ENCODE measurements around the gene EIF5.
"Not testable (repeated sequence)": the region's sequence is repeated elsewhere in the genome, so short reads cannot be mapped to it uniquely, and the experiment has no call there.

The EIF5 gene

DNA sequence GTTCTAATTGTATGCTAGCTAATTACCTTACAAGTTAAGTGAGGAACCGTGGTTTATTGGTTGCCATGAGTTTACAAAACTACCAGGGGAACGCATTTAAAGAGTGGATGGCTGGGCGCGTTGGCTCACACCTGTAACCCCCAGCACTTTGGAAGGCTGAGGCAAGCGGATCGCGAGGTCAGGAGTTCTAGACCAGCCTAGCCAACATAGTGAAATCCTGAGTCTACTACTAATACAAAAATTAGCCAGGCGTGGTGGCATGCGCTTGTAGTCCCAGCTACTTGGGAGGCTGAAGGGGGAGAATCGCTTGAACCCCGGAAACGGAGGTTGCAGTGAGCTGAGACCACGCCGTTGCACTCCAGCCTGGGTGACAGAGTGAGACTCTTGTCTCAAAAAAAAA, 2.2 kb downstream of the EIF5 start:
- DNase-seq (ENCODE audit: low read depth), result no peak

DNA sequence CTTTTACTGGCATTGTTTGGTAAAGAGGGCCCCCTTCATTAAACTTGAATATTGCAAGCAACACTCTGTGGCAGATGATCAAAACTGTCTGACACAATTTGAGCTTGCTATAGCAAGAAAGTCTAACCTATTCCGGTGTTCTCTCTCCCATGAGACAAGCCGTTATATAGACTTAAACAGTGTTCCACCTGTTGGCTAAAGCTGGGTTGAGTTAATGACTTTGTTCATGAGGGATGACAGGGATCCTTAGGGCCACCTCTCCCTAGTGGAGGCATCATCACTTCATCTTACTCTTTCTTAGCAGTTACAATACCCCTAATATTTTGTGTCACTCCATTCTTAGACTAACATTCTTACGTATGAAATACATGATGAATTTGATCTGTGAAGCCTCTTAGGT, 3.8 kb downstream of the EIF5 start:
- DNase-seq (ENCODE audit: low read depth), result no peak

DNA sequence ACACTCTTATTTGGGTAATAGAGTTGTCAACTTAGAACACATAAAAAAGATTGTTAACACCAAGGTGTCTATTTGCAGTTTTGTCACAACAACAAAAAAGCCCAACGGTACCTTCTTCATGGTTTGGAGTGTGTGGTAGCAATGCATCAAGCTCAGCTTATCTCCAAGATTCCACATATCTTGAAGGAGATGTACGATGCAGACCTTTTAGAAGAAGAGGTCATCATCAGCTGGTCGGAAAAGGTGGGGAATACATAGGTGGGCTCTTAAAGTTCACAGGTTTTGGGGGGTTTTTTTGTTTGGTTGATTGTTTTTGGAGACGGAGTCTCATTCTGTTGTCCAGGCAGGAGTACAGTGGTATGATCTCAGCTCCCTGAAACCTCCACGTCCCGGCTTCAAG, 5.5 kb downstream of the EIF5 start:
- no peak for DNase-seq (ENCODE audit: low read depth)

DNA sequence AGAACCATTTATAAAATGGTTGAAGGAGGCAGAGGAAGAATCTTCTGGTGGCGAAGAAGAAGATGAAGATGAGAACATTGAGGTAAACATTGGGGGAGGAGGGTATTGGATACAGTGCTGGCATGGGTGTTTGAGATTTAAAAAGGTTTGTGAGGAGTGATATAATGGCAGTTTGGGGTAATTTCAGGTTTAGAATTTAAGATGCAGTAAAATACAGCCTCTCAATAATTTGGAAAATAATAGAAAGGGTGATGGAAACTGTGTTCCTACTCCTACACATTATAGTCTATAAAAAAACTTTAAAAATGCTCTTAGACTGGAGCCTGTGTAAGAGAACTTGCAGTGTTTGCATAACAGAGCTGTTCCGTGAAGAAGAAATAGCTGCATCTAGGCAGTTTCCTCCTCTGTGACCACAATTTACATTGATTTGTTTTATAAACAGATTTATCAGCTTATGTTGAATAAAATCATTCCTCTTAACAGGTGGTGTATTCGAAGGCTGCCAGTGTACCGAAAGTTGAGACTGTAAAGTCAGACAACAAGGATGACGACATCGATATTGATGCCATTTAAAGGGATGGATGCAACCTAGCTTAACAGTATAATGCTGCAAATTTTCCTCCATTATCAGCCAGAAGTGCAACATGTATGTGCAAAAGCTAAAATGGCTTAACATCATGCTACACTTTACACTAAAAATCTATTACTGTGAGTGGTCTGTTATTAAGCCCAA, 6.6 kb downstream of the EIF5 start:
- DNase-seq (ENCODE audit: low read depth), result no peak

DNA sequence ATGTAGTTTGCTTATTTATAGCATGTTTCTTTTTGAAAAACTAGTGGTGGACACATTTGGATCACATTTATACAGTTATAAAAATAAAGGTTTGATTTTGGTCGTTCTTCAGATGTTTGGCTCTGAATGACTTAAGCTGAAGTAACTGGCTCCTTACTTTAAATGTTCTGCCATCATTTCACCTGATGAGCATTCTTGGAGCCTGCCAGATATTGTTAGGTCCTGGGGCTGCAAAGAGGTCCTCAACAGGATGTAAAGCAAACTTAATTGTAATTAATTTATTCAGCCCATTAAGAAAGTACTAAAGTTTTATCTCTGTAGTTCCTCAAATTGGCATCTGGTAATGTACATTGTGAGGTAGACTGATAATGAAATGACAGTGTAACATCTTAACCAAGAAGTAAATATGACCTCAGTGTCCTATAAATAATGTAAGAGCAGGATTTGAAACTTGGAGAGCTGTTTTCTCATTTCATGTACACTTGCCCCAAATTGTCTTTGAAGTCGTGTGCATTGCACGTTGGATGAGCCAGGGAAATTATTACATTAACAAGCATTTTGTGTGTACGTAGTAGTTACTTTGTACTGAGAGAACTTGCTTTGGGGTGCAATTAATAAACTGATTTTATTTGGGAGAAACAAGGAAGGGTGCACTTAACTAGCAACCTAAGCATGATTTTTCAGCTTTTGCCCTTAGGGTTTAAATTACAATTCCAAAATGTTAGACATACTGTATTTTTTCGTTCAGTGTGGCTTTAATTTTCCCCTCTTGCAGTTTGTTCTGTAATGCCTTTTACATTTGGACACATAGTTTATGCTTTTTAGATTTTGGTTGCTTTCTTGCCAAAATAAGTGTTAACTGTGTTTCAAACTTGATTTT, 7.5 kb downstream of the EIF5 start:
- DNase-seq (ENCODE audit: low read depth), result no peak

DNA sequence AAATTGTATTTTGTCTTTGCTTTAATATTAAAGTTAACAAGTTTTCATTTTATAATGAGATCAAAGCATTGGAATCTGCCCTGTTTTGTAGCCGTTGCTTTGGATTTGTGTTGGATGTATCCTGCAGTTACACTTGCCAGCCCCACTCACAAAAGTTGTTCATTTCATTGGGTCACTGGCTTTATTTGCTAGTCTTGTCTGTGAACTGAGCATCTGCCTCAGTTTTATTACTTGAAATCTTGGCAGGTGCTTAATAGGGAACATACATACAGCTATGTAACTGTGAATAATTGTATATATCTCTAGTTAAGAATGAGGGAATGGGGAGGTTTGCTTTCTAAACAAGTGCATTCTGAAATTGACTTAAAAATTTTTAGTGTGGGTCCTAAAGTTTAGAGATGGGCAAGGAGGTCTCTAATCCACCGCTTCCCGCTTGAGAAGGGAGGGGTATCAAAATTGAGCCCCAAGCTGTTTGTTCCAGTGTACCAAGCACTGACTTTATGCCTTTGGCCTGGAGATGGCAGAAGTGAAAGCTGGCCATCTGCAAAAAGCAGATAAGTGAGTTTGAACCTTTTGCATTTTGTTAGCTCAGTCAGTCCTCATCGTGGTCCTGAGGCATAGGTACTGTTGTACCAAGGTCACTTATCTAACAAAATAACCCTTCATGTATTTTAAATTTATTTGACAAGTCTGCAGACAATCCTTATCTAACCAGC, 9.3 kb downstream of the EIF5 start:
- DNase-seq (ENCODE audit: low read depth), result no peak

DNA sequence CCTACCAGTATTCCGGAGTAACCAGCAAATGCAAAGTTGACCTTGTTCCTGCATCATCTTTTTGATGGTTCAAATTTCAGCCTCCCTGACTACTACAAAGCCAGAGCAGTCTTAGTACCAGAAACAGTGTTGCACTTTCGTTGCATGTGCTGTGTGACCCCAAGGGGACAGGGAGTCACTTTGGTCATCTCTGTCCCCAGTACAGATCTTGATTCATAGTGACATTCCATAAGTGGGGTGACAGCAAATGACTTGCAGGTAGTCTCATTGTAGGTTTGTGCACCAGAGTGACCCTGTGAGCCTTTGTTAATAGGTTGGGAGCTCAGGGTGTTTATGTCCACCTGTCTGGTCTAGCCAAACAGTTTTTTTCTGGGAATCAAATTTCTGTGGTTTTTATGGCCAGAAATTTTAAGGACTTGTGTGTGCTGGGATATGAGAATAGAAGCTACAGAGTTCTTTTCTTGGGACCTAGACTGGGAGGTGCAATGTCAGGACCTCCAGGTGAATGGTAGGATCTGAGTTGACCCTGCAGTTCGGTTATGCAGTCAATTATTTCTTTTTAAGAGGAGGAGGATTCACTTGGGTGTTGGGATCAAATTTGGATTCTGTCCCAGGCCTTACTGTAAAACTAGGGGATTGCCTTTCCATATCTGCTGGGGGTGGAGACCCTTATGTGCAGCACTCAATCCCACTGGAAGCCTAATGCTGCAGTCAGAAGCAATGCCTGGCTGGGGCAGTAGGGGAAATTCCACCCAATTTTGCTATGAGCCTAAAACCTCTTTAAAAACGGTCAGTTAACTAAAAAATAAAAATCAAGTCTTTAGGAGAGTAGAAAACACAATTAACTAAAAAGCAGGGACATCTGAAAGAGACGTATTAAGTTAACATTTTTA, 10.1 kb downstream of the EIF5 start:
- DNase-seq (ENCODE audit: low read depth), result no peak

DNA sequence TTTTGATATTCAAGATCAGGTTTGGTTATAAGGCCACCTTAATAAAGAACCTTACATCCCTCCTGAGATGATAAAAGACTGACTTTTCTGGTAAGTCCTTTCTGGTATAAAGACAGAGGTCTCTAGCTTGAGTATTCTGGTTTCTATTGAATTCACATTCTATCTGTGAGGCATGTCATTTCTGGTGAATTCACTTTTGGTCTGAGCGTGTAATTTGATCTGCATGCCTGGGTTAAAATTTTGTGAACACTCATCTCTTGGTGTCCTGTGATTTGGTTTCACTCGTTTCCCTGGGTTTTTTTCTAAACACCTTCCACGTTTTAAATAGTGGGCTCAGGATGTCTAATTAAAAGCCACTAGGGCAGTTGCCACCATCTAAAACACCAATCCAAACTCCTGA, 12.2 kb downstream of the EIF5 start:
- no peak for DNase-seq (ENCODE audit: low read depth)

DNA sequence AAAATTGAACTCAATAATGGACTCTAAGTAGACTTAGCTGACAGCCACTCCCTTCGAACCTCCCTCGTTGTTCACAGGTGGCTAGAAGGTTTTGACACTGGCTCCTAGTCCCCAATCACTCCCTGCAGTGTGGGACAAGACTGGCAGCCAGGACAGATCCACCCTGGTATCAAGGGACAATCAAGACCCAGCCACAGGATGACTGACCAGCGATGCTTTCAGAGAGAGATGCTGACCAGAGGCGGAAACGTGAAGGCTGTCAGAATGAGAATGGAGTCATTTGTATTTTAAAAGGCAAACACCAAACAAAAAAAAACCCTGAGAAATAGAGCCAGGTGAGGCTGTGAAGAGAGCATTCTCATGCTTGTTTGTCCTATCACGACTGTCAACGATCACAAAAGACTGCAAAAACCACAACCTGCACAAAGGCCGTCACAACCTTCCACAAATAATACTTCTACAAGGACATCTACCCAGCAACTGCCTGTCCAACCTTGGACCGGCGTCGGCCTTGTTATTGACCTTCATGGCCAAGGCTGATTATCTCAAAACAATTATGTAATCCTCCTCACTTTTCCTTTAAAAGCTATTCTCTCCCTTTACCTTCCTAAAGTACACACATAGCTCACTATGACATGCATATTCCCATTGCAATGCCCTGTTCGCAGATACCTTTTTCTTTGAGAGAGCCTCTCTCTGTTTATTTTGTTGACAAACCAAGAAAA, 13.2 kb downstream of the EIF5 start:
- DNase-seq (ENCODE audit: low read depth), result no peak

DNA sequence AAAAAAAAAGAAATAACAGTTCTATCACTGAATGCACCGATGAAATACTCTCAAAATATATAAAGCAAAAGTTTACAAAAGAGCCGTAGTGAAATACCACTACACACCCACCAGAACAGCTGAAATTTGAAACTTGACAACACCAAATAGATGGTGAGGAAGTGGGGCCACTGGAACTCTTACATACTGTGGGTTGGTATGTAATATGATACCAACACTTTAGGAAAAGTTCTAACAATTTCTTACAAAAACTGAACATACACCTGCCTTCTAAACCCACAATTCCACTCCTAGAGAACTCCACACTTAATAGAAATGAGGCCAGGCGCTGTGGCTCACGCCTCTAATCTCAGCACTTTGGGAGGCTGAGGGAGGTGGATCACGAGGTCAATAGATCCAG, 14.1 kb downstream of the EIF5 start:
- DNase-seq (ENCODE audit: low read depth), result no peak

DNA sequence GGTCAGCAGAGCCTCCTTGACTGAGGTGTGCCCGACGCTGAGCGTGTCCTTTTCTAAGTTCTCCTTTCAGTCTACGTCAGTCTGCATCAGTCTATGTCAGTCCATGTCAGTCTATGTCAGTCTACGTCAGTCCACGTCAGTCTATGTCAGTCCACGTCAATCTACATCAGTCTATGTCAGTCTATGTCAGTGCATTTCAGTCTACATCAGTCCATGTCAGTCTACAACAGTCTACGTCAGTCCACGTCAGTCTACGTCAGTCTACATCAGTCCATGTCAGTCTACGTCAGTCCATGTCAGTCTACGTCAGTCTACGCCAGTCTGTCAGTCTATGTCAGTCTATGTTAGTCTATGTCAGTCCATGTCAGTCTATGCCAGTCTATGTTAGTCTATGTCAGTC, 15.9 kb downstream of the EIF5 start:
- DNase-seq (ENCODE audit: low read depth), result no peak

DNA sequence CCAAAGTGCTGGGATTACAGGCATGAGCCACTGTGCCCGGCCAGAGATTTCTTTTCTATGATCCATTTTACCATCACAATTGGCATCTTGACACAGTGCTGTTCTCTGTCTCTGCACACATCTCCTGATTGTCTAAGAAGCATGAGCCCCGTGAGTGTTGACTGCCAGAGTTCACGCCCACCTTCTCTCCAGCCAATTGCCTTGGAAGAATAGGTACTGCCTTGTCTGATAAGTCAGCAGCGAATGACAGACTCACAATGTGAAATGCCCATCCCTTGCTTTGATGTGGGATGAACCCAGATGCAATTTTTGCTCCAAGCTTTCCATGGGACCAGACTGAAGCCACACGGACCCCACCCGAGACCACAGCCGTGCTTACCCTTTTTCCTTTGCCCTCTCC, 19.3 kb downstream of the EIF5 start:
- DNase-seq (ENCODE audit: low read depth), result no peak

DNA sequence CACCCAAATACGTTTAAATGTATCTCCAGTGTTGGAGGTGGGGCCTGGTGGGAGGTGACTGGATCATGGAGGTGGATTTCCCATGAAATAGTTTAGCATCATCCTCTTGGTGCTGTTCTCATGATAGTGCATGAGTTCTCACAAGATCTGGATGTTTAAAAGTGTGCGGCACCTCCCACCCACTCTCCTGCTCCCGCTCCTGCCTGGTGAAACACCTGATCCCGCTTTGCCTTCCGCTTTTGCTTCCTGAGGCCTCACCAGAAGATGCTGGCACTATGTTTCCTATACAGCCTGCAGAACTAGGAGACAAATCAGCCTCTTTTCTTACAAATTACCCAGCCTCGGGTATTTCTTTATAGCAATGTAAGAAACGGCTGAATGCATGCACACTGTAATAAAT, 20.1 kb downstream of the EIF5 start:
- no peak for DNase-seq (ENCODE audit: low read depth)

DNA sequence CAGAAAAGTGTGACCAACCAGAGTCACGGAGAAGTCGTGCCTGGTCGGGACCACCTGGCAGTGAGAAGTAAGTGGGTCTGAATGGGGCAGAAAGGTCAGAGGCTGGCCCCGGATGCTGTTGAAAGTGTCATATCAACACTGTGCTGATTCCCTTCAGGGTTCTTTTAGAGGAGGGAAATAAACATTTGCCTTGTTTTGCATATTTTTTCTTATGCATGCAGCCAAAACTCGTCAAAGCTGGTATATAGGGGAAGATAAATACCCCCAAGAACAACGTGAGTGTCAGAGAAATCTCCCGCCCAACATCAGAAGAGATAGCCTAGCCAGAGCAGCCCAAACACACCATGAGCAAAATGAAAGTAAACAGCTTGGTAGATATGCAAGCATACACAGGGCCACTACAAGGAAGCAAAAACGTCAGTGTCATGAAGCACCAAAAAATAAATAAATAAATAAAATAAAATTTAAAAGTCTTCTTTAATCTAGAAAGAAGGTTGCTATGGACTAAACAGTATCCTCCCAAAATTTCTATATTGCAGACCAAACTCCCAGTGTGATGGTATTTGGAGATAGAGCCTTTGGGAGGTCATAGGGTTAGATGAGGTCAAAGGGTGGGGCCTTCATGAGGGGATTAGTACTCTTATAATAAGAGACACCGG, 22.1 kb downstream of the EIF5 start:
- no peak for DNase-seq (ENCODE audit: low read depth)

DNA sequence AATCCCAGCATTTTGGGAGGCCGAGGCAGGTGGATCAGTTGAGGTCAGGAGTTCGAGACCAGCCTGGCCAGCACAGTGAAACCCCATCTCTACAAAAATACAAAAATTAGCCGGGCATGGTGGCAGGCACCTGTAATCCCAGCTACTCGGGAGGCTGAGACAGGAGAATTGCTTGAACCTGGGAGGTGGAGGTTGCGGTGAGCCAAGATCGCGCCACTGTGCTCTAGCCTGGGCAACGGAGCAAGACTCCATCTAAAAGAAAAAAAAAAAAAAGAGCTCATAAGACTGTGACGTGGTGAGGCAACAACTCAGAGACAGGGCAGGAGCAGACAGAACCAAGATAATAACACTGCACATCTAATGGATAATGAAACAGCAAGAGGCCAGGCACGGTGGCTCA, 23.5 kb downstream of the EIF5 start:
- DNase-seq (ENCODE audit: low read depth), result not testable (repeated sequence)

DNA sequence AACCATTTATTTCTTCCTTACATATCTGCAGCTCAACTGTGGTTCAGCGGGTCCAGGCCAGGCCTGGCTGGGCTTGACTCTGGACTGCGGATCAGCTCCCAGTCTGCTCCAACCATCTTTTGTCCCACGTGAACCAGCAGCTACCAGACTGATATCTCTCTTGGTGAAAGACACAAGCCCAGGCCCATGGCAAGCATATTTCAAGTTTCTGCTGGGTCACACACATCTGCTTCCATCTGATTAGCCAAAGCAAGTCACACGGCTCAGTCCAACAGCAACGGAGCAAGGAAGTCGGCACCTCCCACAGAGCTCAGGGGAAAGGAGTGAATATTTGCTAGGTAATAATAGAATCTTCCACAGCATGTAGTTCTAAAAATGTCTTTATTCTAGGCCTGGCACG, 26.5 kb downstream of the EIF5 start:
- DNase-seq (ENCODE audit: low read depth), result no peak

DNA sequence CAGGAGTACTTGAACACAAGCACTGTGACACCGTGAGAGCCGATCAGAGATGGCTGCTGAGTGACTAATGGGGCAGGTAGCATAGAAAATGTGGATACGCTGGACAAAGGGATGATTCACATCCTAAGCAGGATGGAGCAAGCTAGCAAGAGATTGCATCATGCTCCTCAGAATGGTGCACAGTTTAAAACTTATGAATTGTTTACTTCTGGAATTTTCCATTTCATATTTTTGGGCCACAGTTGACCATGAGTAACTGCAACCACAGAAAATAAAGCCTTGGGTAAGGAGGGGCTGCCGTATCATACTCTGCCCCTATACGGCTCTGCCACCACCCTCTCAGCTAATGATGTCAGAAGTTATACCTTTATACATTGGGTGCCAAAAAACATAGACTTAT, 27.8 kb downstream of the EIF5 start:
- DNase-seq (ENCODE audit: low read depth), result no peak

DNA sequence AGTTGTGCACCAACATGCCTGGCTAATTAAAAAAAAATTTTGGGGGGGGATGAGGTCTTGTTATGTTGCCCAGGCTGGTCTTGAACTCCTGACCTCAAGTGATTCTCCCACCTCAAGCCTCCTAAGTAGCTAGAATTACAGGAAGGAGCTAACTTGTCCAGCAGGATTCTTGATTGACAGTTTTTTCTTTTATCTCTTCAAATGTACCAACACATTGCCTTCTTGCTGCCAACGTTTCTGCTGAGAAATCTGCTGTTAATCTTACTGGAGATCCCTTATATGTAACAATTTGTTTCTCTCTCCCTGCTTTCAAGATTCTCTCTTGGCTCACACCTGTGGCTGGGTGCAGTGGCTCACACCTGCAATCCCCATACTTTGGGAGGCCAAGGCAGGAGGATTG, 28.7 kb downstream of the EIF5 start:
- DNase-seq (ENCODE audit: low read depth), result no peak

DNA sequence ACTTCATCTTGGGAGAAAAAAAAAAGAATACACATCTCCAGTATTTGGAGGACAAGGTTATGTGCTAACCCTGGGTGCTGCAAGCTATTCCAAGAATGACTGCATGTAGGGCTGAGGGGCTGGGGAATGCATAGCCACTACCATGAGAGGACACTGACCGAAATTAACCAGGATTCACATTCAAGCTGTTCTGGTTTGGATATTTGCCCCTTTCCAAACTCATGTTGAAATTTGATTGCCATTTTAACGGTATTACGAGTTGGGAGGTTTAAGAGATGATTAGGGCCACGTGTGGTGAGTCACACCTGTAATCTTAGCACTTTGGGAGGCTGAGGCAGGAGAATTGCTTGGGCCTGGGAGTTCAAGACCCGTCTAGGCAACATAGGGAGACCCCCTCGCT, 32.7 kb downstream of the EIF5 start:
- no peak for DNase-seq (ENCODE audit: low read depth)

DNA sequence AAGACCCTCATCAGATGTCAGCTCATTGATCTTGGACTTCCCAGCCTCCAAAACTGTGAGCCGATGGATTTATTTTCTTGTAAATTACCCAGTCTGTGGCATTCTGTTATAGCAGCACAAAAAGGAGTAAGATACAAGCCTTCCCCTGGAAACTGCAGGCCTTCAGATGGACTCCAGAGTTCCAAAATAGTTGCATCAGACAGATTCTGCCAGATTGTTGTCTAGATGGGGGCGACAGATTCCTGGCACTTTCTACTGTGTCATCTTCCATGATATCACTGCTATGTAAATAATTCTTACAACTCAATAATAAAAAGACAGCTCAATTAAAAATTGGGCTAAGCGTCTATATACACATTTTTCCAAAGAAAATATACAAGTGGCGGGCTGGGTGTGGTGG, 34.0 kb downstream of the EIF5 start:
- DNase-seq (ENCODE audit: low read depth), result no peak

DNA sequence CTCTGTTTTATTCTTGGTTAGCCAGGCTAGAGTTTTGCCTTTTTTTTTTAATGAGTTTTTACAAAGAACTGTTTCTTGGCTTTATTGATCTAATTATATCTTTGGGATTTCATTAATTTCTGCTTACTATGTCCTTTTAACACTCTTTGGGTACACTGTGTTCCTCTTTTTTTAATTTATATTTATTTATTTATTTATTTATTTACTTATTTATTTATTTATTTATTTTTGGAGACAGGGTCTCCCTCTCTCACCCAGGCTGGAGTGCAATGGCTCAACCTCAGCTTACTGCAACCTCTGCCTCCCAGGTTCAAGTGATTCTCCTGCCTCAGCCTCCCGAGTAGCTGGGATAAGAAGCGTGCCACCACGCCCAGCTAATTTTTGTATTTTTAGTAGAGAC, 36.0 kb downstream of the EIF5 start:
- DNase-seq (ENCODE audit: low read depth), result no peak

Measured in stimulated activated CD8-positive, alpha-beta memory T cell treated with anti-CD3 and anti-CD28 coated beads, Interleukin-15, amount 100 ng/mL, for 24 hours (primary cell).